ENCODE measurements around the gene PHF20.

DNA sequence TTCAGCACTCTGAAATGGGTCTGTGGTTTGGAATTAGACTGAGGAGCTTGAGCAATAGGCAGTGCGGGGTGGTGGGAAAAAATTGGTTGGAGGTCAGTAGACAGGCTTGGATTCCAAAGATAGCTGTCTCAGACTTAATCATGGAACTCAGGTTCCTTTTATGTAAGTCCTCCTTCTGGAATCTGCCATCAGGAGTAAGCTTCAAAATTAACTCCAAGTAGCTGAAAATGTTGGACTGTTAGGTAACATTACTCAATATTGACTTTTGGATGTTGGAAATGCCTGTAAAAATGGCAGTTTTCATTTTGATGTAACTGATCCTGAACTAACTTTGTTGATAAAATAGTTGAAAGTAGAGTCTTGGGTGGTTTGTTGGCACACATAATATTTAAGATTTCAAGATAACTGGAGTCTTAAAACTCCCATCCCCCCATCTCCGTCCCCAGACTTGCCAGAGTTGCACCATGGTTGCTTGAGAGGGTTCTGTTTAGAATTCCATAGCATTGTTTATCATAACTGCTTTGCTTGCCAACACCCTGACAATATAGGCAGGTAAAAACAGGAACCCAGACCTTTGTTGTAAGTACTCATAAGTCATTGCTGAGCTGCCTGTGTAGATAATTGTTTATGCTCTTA is 83.0 kb downstream of the PHF20 start:
- TF ChIP-seq, protein P1, sequence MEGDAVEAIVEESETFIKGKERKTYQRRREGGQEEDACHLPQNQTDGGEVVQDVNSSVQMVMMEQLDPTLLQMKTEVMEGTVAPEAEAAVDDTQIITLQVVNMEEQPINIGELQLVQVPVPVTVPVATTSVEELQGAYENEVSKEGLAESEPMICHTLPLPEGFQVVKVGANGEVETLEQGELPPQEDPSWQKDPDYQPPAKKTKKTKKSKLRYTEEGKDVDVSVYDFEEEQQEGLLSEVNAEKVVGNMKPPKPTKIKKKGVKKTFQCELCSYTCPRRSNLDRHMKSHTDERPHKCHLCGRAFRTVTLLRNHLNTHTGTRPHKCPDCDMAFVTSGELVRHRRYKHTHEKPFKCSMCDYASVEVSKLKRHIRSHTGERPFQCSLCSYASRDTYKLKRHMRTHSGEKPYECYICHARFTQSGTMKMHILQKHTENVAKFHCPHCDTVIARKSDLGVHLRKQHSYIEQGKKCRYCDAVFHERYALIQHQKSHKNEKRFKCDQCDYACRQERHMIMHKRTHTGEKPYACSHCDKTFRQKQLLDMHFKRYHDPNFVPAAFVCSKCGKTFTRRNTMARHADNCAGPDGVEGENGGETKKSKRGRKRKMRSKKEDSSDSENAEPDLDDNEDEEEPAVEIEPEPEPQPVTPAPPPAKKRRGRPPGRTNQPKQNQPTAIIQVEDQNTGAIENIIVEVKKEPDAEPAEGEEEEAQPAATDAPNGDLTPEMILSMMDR (IDR thresholded peaks at IDR 0.05), result no peak
- TF ChIP-seq POLR2AphosphoS5 (IDR thresholded peaks at IDR 0.05), result no peak

Data from breast epithelium (tissue), 3 donors.